ENCODE measurements around the gene GOLGA7B.

The GOLGA7B gene

GRCh38 chr10:97920865-97921264 lies 71.2 kb downstream of the GOLGA7B start:
- POLR2A ChIA-PET, result no interaction called here
- Histone ChIP-seq H3K36me3 (ENCODE audit: control insufficient read depth in 2 of 2, insufficient read depth in 1 of 2, low read length in 2 of 2) (no peaks in the 10 kb centered on the region), H3K27ac (ENCODE audit: extremely low read depth, low read depth, low read length) (no peak overlapping the region), H3K4me1 (ENCODE audit: control insufficient read depth, insufficient read depth, low read length) (no peaks in the 10 kb centered on the region), H3K9me3 (ENCODE audit: control insufficient read depth, insufficient read depth, low read depth, low read length) (no peaks in the 10 kb centered on the region), H3K4me3 (ENCODE audit: low read depth, low read length) (no peak overlapping the region)
- CTCF ChIA-PET, result interaction anchor here (1.1 to 1.5 kb wide), 2 partner anchors 10 to 388 kb away, joined by 3 to 4 read pairs; no protein-coding TSS in a partner anchor
- TF ChIP-seq ZNF26 (tag by site-specific recombination; IDR thresholded peaks at IDR 0.05) (no peak), ZNF843 (tag by site-specific recombination; IDR thresholded peaks at IDR 0.05) (no peak), ZFHX2 (tag by site-specific recombination; conservative IDR thresholded peaks at IDR 0.05) (0 out of 2 replicates have a peak, but pooled peaks have one; percentile 7), GLIS1 (tag by site-specific recombination; IDR thresholded peaks at IDR 0.05) (no peak), ZNF544 (tag by site-specific recombination; IDR thresholded peaks at IDR 0.05) (no peak), ZNF248 (tag by site-specific recombination; IDR thresholded peaks at IDR 0.05) (no peak), ZIC2 (tag by site-specific recombination; IDR thresholded peaks at IDR 0.05) (no peak), HIC1 (tag by site-specific recombination; IDR thresholded peaks at IDR 0.05) (no peak), MYNN (tag by site-specific recombination; IDR thresholded peaks at IDR 0.05; ENCODE audit: borderline replicate concordance) (no peak), PRDM10 (tag by site-specific recombination; IDR thresholded peaks at IDR 0.05) (no peak), ZNF341 (tag by site-specific recombination; IDR thresholded peaks at IDR 0.05; ENCODE audit: low read depth) (peak; percentile 51; the same call in 1 of the 2 replicates), MZF1 (tag by site-specific recombination; IDR thresholded peaks at IDR 0.05; ENCODE audit: borderline replicate concordance) (no peak), ZSCAN23 (tag by site-specific recombination; IDR thresholded peaks at IDR 0.05) (no peak), ZSCAN4 (tag by site-specific recombination; IDR thresholded peaks at IDR 0.05) (no peak), AEBP2 (tag by site-specific recombination; IDR thresholded peaks at IDR 0.05; ENCODE audit: borderline replicate concordance) (no peak), BCL11B (tag by site-specific recombination; IDR thresholded peaks at IDR 0.05; ENCODE audit: low read depth) (no peak), ZNF37A (tag by site-specific recombination; IDR thresholded peaks at IDR 0.05) (no peak), ZNF561 (tag by site-specific recombination; IDR thresholded peaks at IDR 0.05; ENCODE audit: borderline replicate concordance) (no peak)

Data from HEK293 (cell line).